H9 (cell line): Measurements from ENCODE around the gene ANK3. TPM values are rescaled to one million over a fixed set of nuclear protein-coding genes. Genes with fewer than 3 reads are reported as not detected.

Experiments
- DNase-seq: peaks from one replicate; pipeline ENCODE4 v3.0.0-alpha.2; 2017
- H2AFZ ChIP-seq: one replicate; pipeline ENCODE4 v1.6.1; 2013; ENCODE audit warnings: mild to moderate bottlenecking, low read length, control low read depth, moderate library complexity
- H2AK5ac ChIP-seq: 2 replicates; pipeline ENCODE4 v1.6.1; 2013; ENCODE audit warnings: low read length, control low read depth, mixed read lengths; ENCODE audit not compliant: insufficient read length
- H2BK120ac ChIP-seq: one replicate; pipeline ENCODE4 v1.6.1; 2013; ENCODE audit warnings: low read depth, mild to moderate bottlenecking, low read length, control low read depth, inconsistent platforms; ENCODE audit not compliant: poor library complexity, severe bottlenecking
- H2BK12ac ChIP-seq: 2 replicates; pipeline ENCODE4 v1.6.1; 2013; ENCODE audit warnings: low read length, control low read depth, mixed read lengths, low read depth; ENCODE audit not compliant: insufficient read length
- H2BK15ac ChIP-seq: 2 replicates; pipeline ENCODE4 v1.6.1; 2013; ENCODE audit warnings: low read depth, low read length, control low read depth
- H2BK20ac ChIP-seq: one replicate; pipeline ENCODE4 v1.6.1; 2013; ENCODE audit warnings: low read depth, mild to moderate bottlenecking, low read length, control low read depth, inconsistent platforms; ENCODE audit not compliant: poor library complexity, severe bottlenecking
- H2BK5ac ChIP-seq: 2 replicates; pipeline ENCODE4 v1.6.1; 2013; ENCODE audit warnings: low read length, control low read depth, mixed read lengths; ENCODE audit not compliant: insufficient read length
- H3K14ac ChIP-seq: 2 replicates; pipeline ENCODE4 v1.6.1; 2013; ENCODE audit warnings: low read length, control low read depth; ENCODE audit not compliant: insufficient read depth
- H3K18ac ChIP-seq: 2 replicates; pipeline ENCODE4 v1.6.1; 2013; ENCODE audit warnings: low read depth, mild to moderate bottlenecking, mixed read lengths, low read length, control low read depth; ENCODE audit not compliant: insufficient read length
- H3K23ac ChIP-seq: 2 replicates; pipeline ENCODE4 v1.6.1; 2013; ENCODE audit warnings: low read length, control low read depth, mixed read lengths, low read depth; ENCODE audit not compliant: insufficient read length
- H3K23me2 ChIP-seq: 2 replicates; pipeline ENCODE4 v1.6.1; 2013; ENCODE audit warnings: low read depth, mild to moderate bottlenecking, mixed read lengths, low read length, control low read depth; ENCODE audit not compliant: insufficient read length, poor library complexity, severe bottlenecking
- H3K27ac ChIP-seq: 2 replicates; pipeline ENCODE4 v1.5.1; 2013; ENCODE audit warnings: low read length, control low read depth, mixed read lengths, low read depth; ENCODE audit not compliant: insufficient read length
- H3K27me3 ChIP-seq: 2 replicates; pipeline ENCODE4 v1.6.1; 2013; ENCODE audit warnings: low read length, control low read depth, inconsistent platforms; ENCODE audit not compliant: insufficient read depth
- H3K4ac ChIP-seq: 2 replicates; pipeline ENCODE4 v1.6.1; 2013; ENCODE audit warnings: low read depth, mild to moderate bottlenecking, control low read depth, inconsistent platforms, low read length, moderate library complexity
- H3K4me1 ChIP-seq: 2 replicates; pipeline ENCODE4 v1.6.1; 2013; ENCODE audit warnings: low read length, control low read depth, inconsistent platforms; ENCODE audit not compliant: insufficient read depth
- H3K4me2 ChIP-seq: 2 replicates; pipeline ENCODE4 v1.6.1; 2013; ENCODE audit warnings: low read length, control low read depth, mixed read lengths; ENCODE audit not compliant: insufficient read length, insufficient read depth
- H3K56ac ChIP-seq: 2 replicates; pipeline ENCODE4 v1.6.1; 2013; ENCODE audit warnings: low read depth, mild to moderate bottlenecking, mixed read lengths, low read length, control low read depth; ENCODE audit not compliant: insufficient read length
- H3K79me1 ChIP-seq: 2 replicates; pipeline ENCODE4 v1.6.1; 2013; ENCODE audit warnings: low read depth, mild to moderate bottlenecking, moderate library complexity, low read length, control low read depth, inconsistent platforms; ENCODE audit not compliant: insufficient read depth, poor library complexity, severe bottlenecking
- H3K79me2 ChIP-seq: 2 replicates; pipeline ENCODE4 v1.6.1; 2013; ENCODE audit warnings: low read length, control low read depth, inconsistent platforms; ENCODE audit not compliant: insufficient read depth
- H3K9ac ChIP-seq: 2 replicates; pipeline ENCODE4 v1.6.1; 2013; ENCODE audit warnings: low read length, control low read depth, mixed read lengths; ENCODE audit not compliant: insufficient read length; ENCODE audit errors: extremely low read depth
- H3K9me3 ChIP-seq: one replicate; pipeline ENCODE4 v1.6.1; 2013; ENCODE audit warnings: low read depth, low read length, inconsistent platforms; ENCODE audit not compliant: control insufficient read depth
- H3T11ph ChIP-seq: one replicate; pipeline ENCODE4 v1.6.1; 2013; ENCODE audit warnings: mild to moderate bottlenecking, low read length, control low read depth, inconsistent platforms
- H4K20me1 ChIP-seq: one replicate; pipeline ENCODE4 v1.6.1; 2013; ENCODE audit not compliant: control insufficient read depth, insufficient read length, insufficient read depth
- H4K5ac ChIP-seq: 2 replicates; pipeline ENCODE4 v1.6.1; 2013; ENCODE audit warnings: low read depth, mild to moderate bottlenecking, mixed read lengths, low read length, control low read depth; ENCODE audit not compliant: insufficient read length
- H4K8ac ChIP-seq: replicated peaks from 2 replicates; pipeline ENCODE4 v1.6.1; 2013; ENCODE audit warnings: low read length, control low read depth, mixed read lengths, low read depth; ENCODE audit not compliant: insufficient read length
- H4K91ac ChIP-seq: 2 replicates; pipeline ENCODE4 v1.6.1; 2013; ENCODE audit warnings: low read depth, mild to moderate bottlenecking, moderate library complexity, mixed read lengths, low read length, control low read depth; ENCODE audit not compliant: insufficient read length
- H3K27ac Mint-ChIP-seq, 3 experiments: 2 replicates in 2 of 3; 3 replicates in 1 of 3; pipeline ENCODE4 v1.8.0; 2020 to 2021; ENCODE audit warnings: mixed read lengths in 3 of 3, mild to moderate bottlenecking in 1 of 3, moderate library complexity in 1 of 3
- H3K27me3 Mint-ChIP-seq: 2 replicates; pipeline ENCODE4 v1.8.0; 2021; ENCODE audit warnings: low read depth, mild to moderate bottlenecking, moderate library complexity, mixed read lengths
- H3K36me3 Mint-ChIP-seq, 3 experiments: 2 replicates in 2 of 3; 3 replicates in 1 of 3; pipeline ENCODE4 v1.8.0; 2020 to 2021; ENCODE audit warnings: low read depth in 3 of 3, mixed read lengths in 3 of 3; ENCODE audit not compliant: insufficient read depth in 1 of 3
- H3K4me1 Mint-ChIP-seq, 2 experiments: 2 replicates each; pipeline ENCODE4 v1.8.0; 2020; ENCODE audit warnings: mixed read lengths in 2 of 2
- H3K4me3 Mint-ChIP-seq, 2 experiments: 2 replicates in 1 of 2; 3 replicates in 1 of 2; pipeline ENCODE4 v1.8.0; 2020 to 2021; ENCODE audit warnings: mild to moderate bottlenecking in 2 of 2, mixed read lengths in 2 of 2, moderate library complexity in 1 of 2
- H3K9me3 Mint-ChIP-seq, 2 experiments: 2 replicates in 1 of 2; 3 replicates in 1 of 2; pipeline ENCODE4 v1.8.0; 2020; ENCODE audit warnings: mild to moderate bottlenecking in 2 of 2, mixed read lengths in 2 of 2, moderate library complexity in 1 of 2
- WGBS: extraction: QIAGEN DNeasy Blood & Tissue Kit; methylation state at CpG from one replicate; pipeline ENCODE4 v1.1.7; 2013; ENCODE audit warnings: missing lambda C conversion rate, low lambda C conversion rate, mixed read lengths; ENCODE audit not compliant: insufficient read length; ENCODE audit errors: extremely low coverage; 5-methylcytosine and 5-hydroxymethylcytosine counted together
- total RNA-seq: library from RNA; stranded (reverse); gene quantifications from 2 replicates; pipeline ENCODE4 v1.2.1, GENCODE V29; 2021
- TF ChIP-seq, protein P1 (sequence below): fragments of 200-600 bp; sonication (generic); conservative IDR thresholded peaks from 3 replicates; pipeline ENCODE4 v1.8.0; 2021; ENCODE audit warnings: antibody characterized with exemption, mild to moderate bottlenecking

The ANK3 gene
- total RNA-seq, 1 experiment from 2014 or later = 59.6 TPM

DNA sequence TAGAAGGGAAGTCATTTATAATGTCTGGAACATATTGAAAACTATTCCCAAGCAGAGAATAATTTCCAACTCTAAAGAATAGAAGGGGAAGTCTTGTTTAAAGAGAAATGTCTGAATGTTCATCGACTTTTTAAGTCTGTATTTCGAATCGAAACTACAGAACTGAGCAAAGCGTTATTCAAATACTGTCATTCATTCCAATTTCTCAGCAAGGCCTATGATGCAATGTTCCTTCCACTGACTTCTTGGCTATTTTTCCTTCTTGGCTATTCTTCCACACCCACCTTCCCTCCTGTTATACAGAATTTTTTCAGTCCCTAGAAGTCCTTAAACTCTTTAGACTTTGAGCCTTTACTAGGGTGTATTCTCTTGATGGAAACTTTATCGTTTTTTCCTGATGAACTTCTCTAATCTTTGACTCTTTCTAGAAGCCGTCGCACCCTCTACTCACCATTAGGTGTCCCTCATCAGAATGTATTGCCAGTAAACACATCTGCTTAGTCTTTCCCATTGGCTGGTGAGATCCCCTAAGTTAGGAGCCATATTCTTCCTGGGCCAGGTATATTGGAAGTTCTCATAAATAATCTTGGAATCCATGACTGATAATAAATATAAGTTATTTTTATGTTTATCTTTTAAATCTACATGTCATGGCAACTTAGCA is 247.6 kb downstream of the ANK3 start:
- Histone ChIP-seq H3K4me2 (no peak overlapping the region), H3K14ac (no peak overlapping the region), H3K4ac (no peak overlapping the region), H3K79me1 (no peaks in the 10 kb centered on the region), H3K79me2 (no peaks in the 10 kb centered on the region), H2BK20ac (no peak overlapping the region), H3K23ac (no peak overlapping the region), H2AFZ (no peak overlapping the region), H3K56ac (no peak overlapping the region), H3K27me3 (no peaks in the 10 kb centered on the region), H3K23me2 (peaks cover 9% of the 10 kb centered on the region), H4K5ac (no peak overlapping the region), H2BK12ac (no peak overlapping the region), H2BK120ac (no peak overlapping the region), H4K8ac (no peak overlapping the region), H4K91ac (no peak overlapping the region), H3K9me3 (no peaks in the 10 kb centered on the region), H3K9ac (no peak overlapping the region), H3K4me1 (peaks cover 6% of the 10 kb centered on the region; the same call in 1 of the 2 replicates), H3K18ac (no peak overlapping the region), H2BK15ac (no peak overlapping the region), H2BK5ac (no peak overlapping the region), H2AK5ac (no peak overlapping the region), H4K20me1 (no peaks in the 10 kb centered on the region), H3K27ac (no peak overlapping the region), H3T11ph (no peak overlapping the region)
- Mint-ChIP-seq H3K27me3 (no peaks in the 10 kb centered on the region), H3K27ac (peak overlapping the region; percentile 6 to 69 (median 56); a peak in 5 of 7 replicates), H3K36me3 (no peaks in the 10 kb centered on the region), H3K4me1 (peaks cover 9 to 19% of the 10 kb centered on the region in 2 experiments), H3K9me3 (no peaks in the 10 kb centered on the region), H3K4me3 (peak overlapping the region in 1 of 2 experiments; percentile 39; a peak in 2 of 5 replicates)
- no CpG with 5 or more reads among the region's 7 CpGs for WGBS
- TF ChIP-seq, protein P1, sequence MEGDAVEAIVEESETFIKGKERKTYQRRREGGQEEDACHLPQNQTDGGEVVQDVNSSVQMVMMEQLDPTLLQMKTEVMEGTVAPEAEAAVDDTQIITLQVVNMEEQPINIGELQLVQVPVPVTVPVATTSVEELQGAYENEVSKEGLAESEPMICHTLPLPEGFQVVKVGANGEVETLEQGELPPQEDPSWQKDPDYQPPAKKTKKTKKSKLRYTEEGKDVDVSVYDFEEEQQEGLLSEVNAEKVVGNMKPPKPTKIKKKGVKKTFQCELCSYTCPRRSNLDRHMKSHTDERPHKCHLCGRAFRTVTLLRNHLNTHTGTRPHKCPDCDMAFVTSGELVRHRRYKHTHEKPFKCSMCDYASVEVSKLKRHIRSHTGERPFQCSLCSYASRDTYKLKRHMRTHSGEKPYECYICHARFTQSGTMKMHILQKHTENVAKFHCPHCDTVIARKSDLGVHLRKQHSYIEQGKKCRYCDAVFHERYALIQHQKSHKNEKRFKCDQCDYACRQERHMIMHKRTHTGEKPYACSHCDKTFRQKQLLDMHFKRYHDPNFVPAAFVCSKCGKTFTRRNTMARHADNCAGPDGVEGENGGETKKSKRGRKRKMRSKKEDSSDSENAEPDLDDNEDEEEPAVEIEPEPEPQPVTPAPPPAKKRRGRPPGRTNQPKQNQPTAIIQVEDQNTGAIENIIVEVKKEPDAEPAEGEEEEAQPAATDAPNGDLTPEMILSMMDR = peak; percentile 40; the same call in 2 of the 3 replicates
- DNase-seq = no peak
